ENCODE measurements around the gene PHF3.
"Not testable (repeated sequence)": the region's sequence is repeated elsewhere in the genome, so short reads cannot be mapped to it uniquely, and the experiment has no call there.

PHF3 gene

DNA sequence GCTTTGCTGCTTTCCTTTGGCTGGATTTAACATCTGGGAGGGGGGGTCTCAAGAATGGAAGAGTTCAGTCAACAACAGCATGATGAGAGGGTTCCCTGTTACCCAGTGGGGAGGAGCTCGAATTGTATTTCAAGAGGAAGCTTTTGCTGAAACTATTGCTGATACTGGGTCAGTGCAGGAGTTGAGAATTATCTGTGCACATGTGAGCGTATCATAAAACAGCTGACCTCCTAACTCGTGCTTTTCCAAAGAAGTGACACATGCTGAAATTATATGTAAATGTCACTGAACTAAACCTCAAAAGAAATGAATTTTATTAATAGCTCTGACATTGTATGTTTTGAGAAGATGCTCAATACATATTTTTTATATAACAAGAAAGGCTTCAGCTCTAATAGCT, 96.3 kb downstream of the PHF3 start:
- H3K4me3 ChIP-seq (ENCODE audit: low read depth, low read length): no peak overlapping the region
- TF ChIP-seq, protein P1, sequence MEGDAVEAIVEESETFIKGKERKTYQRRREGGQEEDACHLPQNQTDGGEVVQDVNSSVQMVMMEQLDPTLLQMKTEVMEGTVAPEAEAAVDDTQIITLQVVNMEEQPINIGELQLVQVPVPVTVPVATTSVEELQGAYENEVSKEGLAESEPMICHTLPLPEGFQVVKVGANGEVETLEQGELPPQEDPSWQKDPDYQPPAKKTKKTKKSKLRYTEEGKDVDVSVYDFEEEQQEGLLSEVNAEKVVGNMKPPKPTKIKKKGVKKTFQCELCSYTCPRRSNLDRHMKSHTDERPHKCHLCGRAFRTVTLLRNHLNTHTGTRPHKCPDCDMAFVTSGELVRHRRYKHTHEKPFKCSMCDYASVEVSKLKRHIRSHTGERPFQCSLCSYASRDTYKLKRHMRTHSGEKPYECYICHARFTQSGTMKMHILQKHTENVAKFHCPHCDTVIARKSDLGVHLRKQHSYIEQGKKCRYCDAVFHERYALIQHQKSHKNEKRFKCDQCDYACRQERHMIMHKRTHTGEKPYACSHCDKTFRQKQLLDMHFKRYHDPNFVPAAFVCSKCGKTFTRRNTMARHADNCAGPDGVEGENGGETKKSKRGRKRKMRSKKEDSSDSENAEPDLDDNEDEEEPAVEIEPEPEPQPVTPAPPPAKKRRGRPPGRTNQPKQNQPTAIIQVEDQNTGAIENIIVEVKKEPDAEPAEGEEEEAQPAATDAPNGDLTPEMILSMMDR (IDR thresholded peaks at IDR 0.05; ENCODE audit: borderline replicate concordance, insufficient read depth, low read depth, low read length): no peak

DNA sequence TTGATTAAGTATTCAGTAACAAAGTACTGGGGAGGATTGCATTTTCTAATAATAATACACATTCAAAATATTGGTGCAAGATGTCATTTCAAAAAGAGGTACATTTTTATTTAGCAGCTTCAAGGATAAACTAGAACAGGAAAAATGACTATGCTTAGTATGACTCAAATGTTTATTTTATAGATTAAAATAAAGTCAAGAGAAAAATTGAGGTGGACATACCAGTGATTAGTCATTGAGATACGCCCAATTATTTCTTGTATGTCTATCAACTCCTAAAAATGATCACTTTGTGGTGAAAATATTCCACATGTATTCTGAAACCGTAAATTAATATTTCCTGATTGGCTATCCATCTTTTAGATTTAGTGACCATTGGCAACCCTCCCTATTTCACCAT, 96.7 kb downstream of the PHF3 start:
- TF ChIP-seq, protein P1 (IDR thresholded peaks at IDR 0.05; ENCODE audit: borderline replicate concordance, insufficient read depth, low read depth, low read length): no peak
- no peak overlapping the region for H3K4me3 ChIP-seq (ENCODE audit: low read depth, low read length)

DNA sequence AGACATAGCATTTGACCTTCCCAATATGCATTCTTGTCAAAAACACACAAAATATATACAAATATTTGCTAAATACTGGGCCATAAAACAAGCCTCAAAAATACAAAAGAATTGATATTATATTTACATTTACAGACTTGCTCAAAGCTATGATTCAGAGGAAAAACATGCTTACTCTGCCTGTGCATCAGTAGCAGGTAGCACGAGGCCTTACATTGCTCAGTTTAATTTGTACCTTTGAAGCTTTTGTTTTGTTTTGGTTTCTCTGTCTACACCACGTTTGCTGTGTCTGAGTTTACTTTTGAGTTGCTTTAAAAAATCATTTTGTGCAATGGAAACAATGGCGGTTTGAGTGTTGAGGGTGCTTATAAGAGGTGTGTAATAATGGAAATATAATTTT, 99.3 kb downstream of the PHF3 start:
- TF ChIP-seq, protein P1 (IDR thresholded peaks at IDR 0.05; ENCODE audit: borderline replicate concordance, insufficient read depth, low read depth, low read length): no peak
- no peak overlapping the region for H3K4me3 ChIP-seq (ENCODE audit: low read depth, low read length)

DNA sequence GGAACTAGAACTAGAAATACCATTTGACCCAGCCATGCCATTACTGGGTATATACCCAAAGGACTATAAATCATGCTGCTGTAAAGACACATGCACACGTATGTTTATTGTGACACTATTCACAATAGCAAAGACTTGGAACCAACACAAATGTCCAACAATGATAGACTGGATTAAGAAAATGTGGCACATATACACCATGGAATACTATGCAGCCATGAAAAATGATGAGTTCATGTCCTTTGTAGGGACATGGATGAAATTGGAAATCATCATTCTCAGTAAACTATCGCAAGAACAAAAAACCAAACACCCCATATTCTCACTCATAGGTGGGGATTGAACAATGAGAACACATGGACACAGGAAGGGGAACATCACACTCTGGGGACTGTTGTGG, 102.6 kb downstream of the PHF3 start:
- not testable (repeated sequence) for H3K4me3 ChIP-seq (ENCODE audit: low read depth, low read length)

- no peak overlapping the region for H3K4me3 ChIP-seq (ENCODE audit: low read depth, low read length)
Measured at GRCh38 chr6:63739094-63739687, 103.6 kb downstream of the PHF3 start.

DNA sequence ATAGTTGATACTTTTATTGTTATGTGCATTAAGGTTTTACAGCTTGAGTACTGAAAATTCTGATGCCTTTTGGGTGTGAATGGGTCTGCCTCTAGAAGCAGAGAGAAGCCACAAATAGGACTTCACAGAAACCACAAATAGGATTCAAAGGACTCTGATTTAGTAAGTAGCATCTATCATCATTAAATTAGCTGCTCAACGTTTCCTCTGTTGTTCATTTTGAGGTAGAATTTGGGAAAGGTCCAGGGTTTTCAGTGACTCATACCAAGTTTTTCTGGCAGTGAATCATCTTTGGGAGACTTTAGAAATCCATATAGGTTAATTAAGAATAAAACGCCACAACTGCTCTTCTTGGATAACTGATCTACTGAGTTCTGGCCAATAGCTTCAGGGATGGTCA, 105.1 kb downstream of the PHF3 start:
- H3K4me3 ChIP-seq (ENCODE audit: low read depth, low read length): no peak overlapping the region
- TF ChIP-seq, protein P1 (IDR thresholded peaks at IDR 0.05; ENCODE audit: borderline replicate concordance, insufficient read depth, low read depth, low read length): no peak

More at GRCh38 chr6:63739094-63739687, 103.6 kb downstream of the PHF3 start:
- TF ChIP-seq, protein P1 (IDR thresholded peaks at IDR 0.05; ENCODE audit: borderline replicate concordance, insufficient read depth, low read depth, low read length): no peak

- TF ChIP-seq, protein P1 (IDR thresholded peaks at IDR 0.05; ENCODE audit: borderline replicate concordance, insufficient read depth, low read depth, low read length): no peak
- H3K4me3 ChIP-seq (ENCODE audit: low read depth, low read length): no peak overlapping the region
Measured at GRCh38 chr6:63742060-63742459, 106.5 kb downstream of the PHF3 start.

DNA sequence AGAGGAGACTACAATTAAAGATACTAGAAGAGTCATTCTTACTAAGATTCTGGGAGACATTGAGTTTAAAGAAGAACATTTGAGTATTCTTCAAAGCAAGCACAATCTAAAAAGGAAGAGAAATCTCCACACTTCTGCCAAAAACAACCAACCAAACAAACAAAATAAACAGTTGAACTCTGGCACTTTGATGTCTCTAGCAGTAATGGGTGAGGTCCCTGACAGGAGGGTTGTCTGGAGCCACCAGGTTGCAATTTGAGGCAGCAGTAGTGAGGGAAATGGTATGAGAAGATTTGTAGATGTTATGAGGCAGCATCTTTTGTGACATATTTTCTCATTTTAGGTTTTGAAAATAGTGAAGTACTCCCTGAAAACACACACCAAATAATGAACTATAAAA, 108.1 kb downstream of the PHF3 start:
- no peak overlapping the region for H3K4me3 ChIP-seq (ENCODE audit: low read depth, low read length)
- TF ChIP-seq, protein P1 (IDR thresholded peaks at IDR 0.05; ENCODE audit: borderline replicate concordance, insufficient read depth, low read depth, low read length): no peak

Measured in GM12875 (cell line).